HepG2 (cell line): Measurements from ENCODE around the gene OPRM1. TPM values are rescaled to one million over a fixed set of nuclear protein-coding genes. Genes with fewer than 3 reads are reported as not detected.

Source experiments
- ATAC-seq: fragments of 200-7000 bp; cut with Tn5 transposase; 3 replicates; pipeline ENCODE4 v1.9.1; 2020; ENCODE audit warnings: mild to moderate bottlenecking, moderate library complexity
- BruUV-seq: library from RNA; stranded (reverse); fragments of 400-500 nt; replicated peaks from 2 replicates; lab custom pipeline; 2021; lab: Mats Ljungman, UMichigan
- CTCF ChIA-PET: fragments of 300-600 bp; formaldehyde crosslinking; extraction: SDS; loops from one replicate; lab custom pipeline; 2021; ENCODE audit warnings: low total read pairs, inconsistent platforms, low intra/inter-chr PET ratio; lab: Yijun Ruan, JAX
- POLR2A ChIA-PET: fragments of 350-600 bp; sonication (Branson Sonifier 250); formaldehyde crosslinking; loops from one replicate; lab custom pipeline; 2020; ENCODE audit warnings: antibody characterized with exemption, inconsistent platforms; lab: Yijun Ruan, JAX
- DNase-seq: peaks from one replicate; pipeline ENCODE4 v3.0.0-alpha.2; 2015; ENCODE audit warnings: low spot score
- FAIRE-seq: peaks from 3 replicates; lab custom pipeline; 2011; peaks lifted over from hg19 to GRCh38; lab: Jason Lieb, UNC
- H2AFZ ChIP-seq: one replicate; pipeline ENCODE4 v1.6.1; 2011; ENCODE audit warnings: low read length, inconsistent platforms
- H3K27ac ChIP-seq: fragments of 300-600 bp; 3 replicates; pipeline ENCODE4 v1.8.0; 2011; ENCODE audit warnings: mixed run types, mild to moderate bottlenecking, mixed read lengths, low read length, inconsistent platforms; ENCODE audit not compliant: insufficient read depth; ENCODE audit errors: extremely low read length
- H3K27me3 ChIP-seq, 2 experiments: fragments of 200-600 bp in 1 of 2; 2 replicates in 1 of 2; 3 replicates in 1 of 2; pipeline versions ENCODE4 v1.6.0 to v1.8.0; 2011; ENCODE audit warnings: low read length in 2 of 2, mild to moderate bottlenecking in 2 of 2, moderate library complexity in 2 of 2, inconsistent platforms in 1 of 2; ENCODE audit not compliant: insufficient read depth in 2 of 2, control insufficient read depth in 1 of 2
- H3K36me3 ChIP-seq, 2 experiments: fragments of 200-600 bp in 1 of 2; replicated peaks in 1 of 2; 2 replicates in 1 of 2; 3 replicates in 1 of 2; pipeline versions ENCODE4 v1.5.1 to v1.8.0; 2011; ENCODE audit warnings: low read length in 2 of 2, inconsistent platforms in 1 of 2; ENCODE audit not compliant: insufficient read depth in 2 of 2, control insufficient read depth in 1 of 2
- H3K4me1 ChIP-seq: 2 replicates; pipeline ENCODE4 v1.5.1; 2012; ENCODE audit warnings: low read length, inconsistent platforms; ENCODE audit not compliant: insufficient read depth
- H3K4me2 ChIP-seq: 2 replicates; pipeline ENCODE4 v1.6.0; 2011; ENCODE audit warnings: low read depth, low read length, inconsistent platforms
- H3K4me3 ChIP-seq, 3 experiments: fragments of 200-600 bp in 1 of 3; sonication (generic), shearing (Covaris generic) in 1 of 3; replicated peaks in 1 of 3; 2 replicates each; pipeline ENCODE4 v1.5.1; 2011 to 2016; ENCODE audit warnings: low read length in 3 of 3, inconsistent platforms in 2 of 3, low read depth in 2 of 3, mild to moderate bottlenecking in 2 of 3, control low read depth in 1 of 3, mixed read lengths in 1 of 3; ENCODE audit not compliant: insufficient read depth in 1 of 3
- H3K79me2 ChIP-seq: one replicate; pipeline ENCODE4 v1.6.1; 2011; ENCODE audit warnings: low read length, inconsistent platforms; ENCODE audit not compliant: insufficient read depth
- H3K9ac ChIP-seq: 2 replicates; pipeline ENCODE4 v1.6.0; 2011; ENCODE audit warnings: mild to moderate bottlenecking, low read depth, low read length, inconsistent platforms; ENCODE audit not compliant: insufficient read depth
- H3K9me3 ChIP-seq: 2 replicates; pipeline ENCODE4 v1.5.1; 2012; ENCODE audit warnings: mild to moderate bottlenecking, low read length
- H4K20me1 ChIP-seq: 2 replicates; pipeline ENCODE4 v1.6.0; 2011; ENCODE audit warnings: inconsistent platforms, mild to moderate bottlenecking, low read length, moderate library complexity; ENCODE audit not compliant: insufficient read depth
- AHDC1 ChIP-seq: sonication (generic); formaldehyde crosslinking; IDR thresholded peaks from 2 replicates; pipeline ENCODE4 v1.5.1; 2020; ENCODE audit warnings: mild to moderate bottlenecking, missing genetic modification reagents, borderline replicate concordance
- FOSL2 ChIP-seq: sonication (generic); formaldehyde crosslinking; IDR thresholded peaks from 2 replicates; pipeline ENCODE4 v1.4.0; 2020; ENCODE audit warnings: missing genetic modification reagents
- HNRNPLL ChIP-seq: fragments of 200-400 bp; formaldehyde crosslinking; IDR thresholded peaks from 2 replicates; pipeline ENCODE4 v1.6.1; 2017; ENCODE audit warnings: mild to moderate bottlenecking, low read depth, low read length; ENCODE audit not compliant: poor library complexity, severe bottlenecking
- KDM2A ChIP-seq: sonication (generic); formaldehyde crosslinking; IDR thresholded peaks from 2 replicates; pipeline ENCODE4 v1.4.0; 2020; ENCODE audit warnings: low read depth, missing genetic modification reagents, borderline replicate concordance
- LCORL ChIP-seq, 2 experiments: fragments of 450-650 bp in 1 of 2; sonication (generic) in 1 of 2; formaldehyde crosslinking in 1 of 2; IDR thresholded peaks; 2 replicates each; pipeline versions ENCODE4 v1.5.0 to v1.6.1; 2017 to 2020; ENCODE audit warnings: antibody characterized with exemption in 1 of 2, missing genetic modification reagents in 1 of 2
- NCOR1 ChIP-seq: fragments of 200-600 bp; sonication (generic); IDR thresholded peaks from 2 replicates; pipeline ENCODE4 v1.7.0; 2017; ENCODE audit warnings: antibody characterized with exemption, low read length, borderline replicate concordance
- PTBP1 ChIP-seq: fragments of 200-400 bp; formaldehyde crosslinking; IDR thresholded peaks from 2 replicates; pipeline ENCODE4 v1.6.1; 2018; ENCODE audit warnings: low read length, low read depth; ENCODE audit not compliant: poor library complexity, severe bottlenecking
- SKI ChIP-seq: fragments of 450-650 bp; IDR thresholded peaks from one replicate; pipeline ENCODE4 v1.6.1; 2018; ENCODE audit warnings: mild to moderate bottlenecking; ENCODE audit not compliant: partially characterized antibody
- SPEN ChIP-seq: sonication (generic); formaldehyde crosslinking; IDR thresholded peaks from 2 replicates; pipeline ENCODE4 v1.5.1; 2020; ENCODE audit warnings: low read depth, mild to moderate bottlenecking, missing genetic modification reagents
- ZNF460 ChIP-seq: sonication (generic); formaldehyde crosslinking; IDR thresholded peaks from 2 replicates; pipeline ENCODE4 v1.5.1; 2020; ENCODE audit warnings: missing genetic modification reagents, mild to moderate bottlenecking, borderline replicate concordance
- ZNF549 ChIP-seq: sonication (generic); formaldehyde crosslinking; IDR thresholded peaks from 2 replicates; pipeline ENCODE4 v1.5.0; 2020; ENCODE audit warnings: missing genetic modification reagents
- ZSCAN20 ChIP-seq: sonication (generic); formaldehyde crosslinking; IDR thresholded peaks from 2 replicates; pipeline ENCODE4 v1.4.0; 2020; ENCODE audit warnings: missing genetic modification reagents, mild to moderate bottlenecking, borderline replicate concordance
- WGBS: methylation state at CpG from one replicate; pipeline ENCODE4 v1.1.6; 2017; ENCODE audit warnings: low lambda C conversion rate; 5-methylcytosine and 5-hydroxymethylcytosine counted together
- in situ Hi-C: cut with HindIII; loops from 2 replicates; pipeline ENCODE4 v1.10.0; 2017; ENCODE audit warnings: low pct_unique_long_range_greater_than_20kb; ENCODE audit not compliant: extremely low pct_ligation_motif_present
- intact Hi-C: fragments of 100-400 bp; cut with micrococcal nuclease; formaldehyde crosslinking; loops from one replicate; pipeline ENCODE4 v1.10.0; 2022; ENCODE audit not compliant: unreplicated experiment
- polyA plus RNA-seq, 8 experiments: library from polyadenylated mRNA; depleted of rRNA in 3 of 8; stranded (reverse) in 7 of 8; unstranded in 1 of 8; fragments of >200 nt; fragmentation: Illumina TruSeq in 4 of 8; extraction: Trizol in 4 of 8; gene quantifications; 2 replicates each; pipeline versions ENCODE4 v1.2.1 to v1.2.3, GENCODE V29; 2011 to 2016; ENCODE audit warnings: low read depth in 4 of 8, missing spikeins in 1 of 8, mixed read lengths in 1 of 8; ENCODE audit not compliant: insufficient read depth in 1 of 8
- total RNA-seq, 5 experiments: library from RNA; depleted of rRNA; stranded (reverse); fragments of >200 nt; fragmentation: Illumina TruSeq; extraction: Trizol; gene quantifications; 2 replicates each; pipeline ENCODE4 v1.2.3, GENCODE V29; 2016; ENCODE audit warnings: low read depth in 1 of 5
- TF ChIP-seq, protein P1 (sequence below): sonication (generic); formaldehyde crosslinking; IDR thresholded peaks from 2 replicates; pipeline ENCODE4 v1.8.0; 2023; ENCODE audit warnings: mild to moderate bottlenecking, missing genetic modification reagents

OPRM1 gene
- total and polyA plus RNA-seq, 2 of the 13 experiments (the other 11 are each of a cell fraction or from before 2014, with no cell fraction given): not detected

- H2AFZ ChIP-seq: no peak overlapping the region
- no peak for ATAC-seq
- WGBS: 5% methylated on average over 2 of the region's 2 CpGs
- no peak overlapping the region for H3K4me3 ChIP-seq
- no TSS peak for BruUV-seq
- in situ Hi-C loops: no loop called here
- H3K27me3 ChIP-seq: no peaks in the 10 kb centered on the region
- no peaks in the 10 kb centered on the region for H4K20me1 ChIP-seq
- no peak overlapping the region for H3K4me2 ChIP-seq
- H3K27ac ChIP-seq: no peak overlapping the region
- intact Hi-C loops: no loop called here
- no peaks in the 10 kb centered on the region for H3K36me3 ChIP-seq
- no peak for FAIRE-seq
- POLR2A ChIA-PET: no interaction called here
- no peak for TF ChIP-seq ZSCAN20 (CRISPR knock-in tag)
- no peak for TF ChIP-seq FOSL2 (CRISPR knock-in tag)
- no peak for TF ChIP-seq SKI
- no peak for TF ChIP-seq ZNF549 (CRISPR knock-in tag)
- TF ChIP-seq LCORL (IDR thresholded peaks at IDR 0.05): no peak
- no peak for TF ChIP-seq LCORL (CRISPR knock-in tag; IDR thresholded peaks at IDR 0.05)
- TF ChIP-seq NCOR1: no peak
- TF ChIP-seq PTBP1: no peak
- no peaks in the 10 kb centered on the region for H3K9me3 ChIP-seq
- CTCF ChIA-PET: no interaction called here
- no peak for DNase-seq
- no peaks in the 10 kb centered on the region for H3K4me1 ChIP-seq
- no peak overlapping the region for H3K9ac ChIP-seq
- H3K79me2 ChIP-seq: no peaks in the 10 kb centered on the region
These were observed 2.0 kb downstream of the OPRM1 start for GRCh38 chr6:154041001-154041400.

- no peak for ATAC-seq
- Histone ChIP-seq H3K79me2 (no peaks in the 10 kb centered on the region), H3K27me3 (no peaks in the 10 kb centered on the region), H3K4me2 (no peak overlapping the region), H2AFZ (no peak overlapping the region), H3K4me3 (no peak overlapping the region), H3K9me3 (no peaks in the 10 kb centered on the region), H3K4me1 (no peaks in the 10 kb centered on the region), H4K20me1 (no peaks in the 10 kb centered on the region), H3K27ac (no peak overlapping the region), H3K36me3 (no peaks in the 10 kb centered on the region), H3K9ac (no peak overlapping the region)
- intact Hi-C loops (no loop called here), in situ Hi-C loops (no loop called here)
- no peak for DNase-seq
- BruUV-seq: no TSS peak
- ChIA-PET POLR2A (no interaction called here), CTCF (no interaction called here)
- no peak for FAIRE-seq
- WGBS: 0% methylated on average over 1 of the region's 1 CpG
- TF ChIP-seq KDM2A (CRISPR knock-in tag) (no peak), ZNF460 (CRISPR knock-in tag) (no peak), SPEN (CRISPR knock-in tag) (no peak), AHDC1 (CRISPR knock-in tag) (no peak), HNRNPLL (no peak)
- TF ChIP-seq, protein P1, sequence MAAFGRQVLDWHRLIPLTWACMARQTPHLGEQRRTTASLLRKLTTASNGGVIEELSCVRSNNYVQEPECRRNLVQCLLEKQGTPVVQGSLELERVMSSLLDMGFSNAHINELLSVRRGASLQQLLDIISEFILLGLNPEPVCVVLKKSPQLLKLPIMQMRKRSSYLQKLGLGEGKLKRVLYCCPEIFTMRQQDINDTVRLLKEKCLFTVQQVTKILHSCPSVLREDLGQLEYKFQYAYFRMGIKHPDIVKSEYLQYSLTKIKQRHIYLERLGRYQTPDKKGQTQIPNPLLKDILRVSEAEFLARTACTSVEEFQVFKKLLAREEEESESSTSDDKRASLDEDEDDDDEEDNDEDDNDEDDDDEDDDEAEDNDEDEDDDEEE (CRISPR knock-in tag): no peak
These were observed 14.1 kb downstream of the OPRM1 start for GRCh38 chr6:154053141-154053540.
